ENCODE measurements around the gene MRPS27.

GRCh38 chr5:72237415-72237814 lies 82.6 kb downstream of the MRPS27 start:
- TF ChIP-seq EZH2phosphoT487 (IDR thresholded peaks at IDR 0.05; ENCODE audit: insufficient read depth, low read depth) (no peak), EZH2 (IDR thresholded peaks at IDR 0.05; ENCODE audit: insufficient read depth, poor library complexity, severe bottlenecking) (no peak)

All from GM23248 (cell line).